Posterior vena cava (tissue), 2 donors: Measurements from ENCODE around the gene NAALADL1. TPM values are rescaled to one million over a fixed set of nuclear protein-coding genes. Genes with fewer than 3 reads are reported as not detected.

Source experiments
- DNase-seq: peaks from one replicate; pipeline ENCODE4 v3.0.0-alpha.2; 2020; ENCODE audit warnings: low spot score
- intact Hi-C, 2 donors: fragments of 100-400 bp; cut with DNase I; formaldehyde crosslinking; loops; one replicate each; pipeline versions ENCODE4 v1.14.1 to v1.14.2; 2022 to 2023
- long read RNA-seq, 2 donors: library from polyadenylated mRNA; unstranded; transcript quantifications; one replicate each; pipeline ENCODE4 v2.0.0, GENCODE V29; 2020 to 2021
- total RNA-seq, 2 donors: library from RNA; stranded (reverse); fragmentation: NEBNext Ultra II Directional; extraction: Animal tissue kit (Norgen Biotek cat#: 25700); gene quantifications; one replicate each; pipeline ENCODE4 v1.2.1, GENCODE V29; 2021
- donor health status: DM: yes; HTN: yes; CAD: no.
- donor health status: DM: yes; HTN: yes; CAD: no.

The NAALADL1 gene
- total RNA-seq = 10 to 100 TPM; 15.4 to 18.6 TPM
- long read RNA-seq, donor 1, partial matches to known transcripts = 2 of 5 reads
- long read RNA-seq, donor 1, other reads (novel, unspliced or antisense) = 0 of 5 reads
- long read RNA-seq, donor 2, transcript NAALADL1-206 (5 exons, 800 nt) = major isoform, 11 of 34 reads
- long read RNA-seq, donor 2, partial matches to known transcripts = 10 of 34 reads
- long read RNA-seq, donor 2, other reads (novel, unspliced or antisense) = 10 of 34 reads

DNA sequence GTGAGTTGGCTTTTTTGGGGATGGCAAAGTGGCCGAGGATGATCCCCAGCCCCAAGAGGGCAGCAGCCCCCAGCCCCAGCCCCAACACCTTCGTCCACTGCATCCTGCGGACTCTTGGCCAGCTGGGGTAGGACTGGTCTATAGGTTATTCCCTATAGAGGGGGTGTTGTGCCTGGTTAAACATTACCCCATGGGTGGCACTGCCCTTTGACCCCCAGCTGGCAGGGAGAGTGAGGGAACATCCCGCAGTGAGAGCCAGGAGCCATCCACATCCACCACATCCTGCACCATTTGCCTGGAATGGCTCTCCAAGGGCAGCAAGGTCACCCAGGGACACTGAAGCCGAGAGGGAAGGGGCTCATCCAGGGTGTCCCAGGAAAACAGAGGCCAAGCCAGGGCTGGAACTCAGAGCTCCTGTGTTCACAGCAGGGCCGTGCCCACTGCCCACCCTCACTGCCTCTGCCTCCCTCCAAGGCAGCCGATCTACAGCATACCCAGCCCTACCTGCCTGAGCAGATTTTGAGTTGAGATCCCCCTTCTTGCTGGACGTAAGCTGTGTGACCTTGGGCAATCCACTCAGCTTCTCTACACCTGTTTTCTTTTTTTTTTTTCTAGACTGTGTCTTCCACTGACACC is at the start of gene NAALADL1:
Gene NAALADL1 (minus strand): TSS at position 135 of the 636 bp plus-strand sequence. CDS start 32 bp downstream, at position 103.
- intact Hi-C loops = no loop called here
- no peak for DNase-seq

- intact Hi-C loops = no loop called here
- no peak for DNase-seq
Observed at GRCh38 chr11:65107751-65108468, 49.6 kb upstream of the NAALADL1 start.

DNA sequence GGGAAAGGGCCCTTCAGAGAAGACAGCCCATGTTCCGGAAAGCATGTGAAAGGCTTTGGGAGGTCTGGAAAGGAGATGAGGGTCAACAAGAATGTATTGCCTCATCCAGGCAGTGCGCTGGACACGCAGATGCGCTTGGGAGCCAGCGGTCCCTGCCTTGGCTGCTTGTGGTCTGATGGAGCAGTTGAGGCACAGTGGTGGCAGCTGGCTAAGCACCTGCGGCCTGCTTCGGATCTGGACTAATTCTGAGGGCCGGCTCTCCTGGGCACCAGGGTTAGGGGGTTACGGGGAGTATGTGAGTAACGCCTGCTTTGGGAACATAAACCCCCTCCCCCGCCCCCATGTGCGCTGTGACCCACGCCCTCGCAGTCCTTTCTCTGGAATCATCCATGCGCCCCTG is 48.7 kb upstream of the NAALADL1 start:
- intact Hi-C loops = no loop called here
- DNase-seq = no peak

DNA sequence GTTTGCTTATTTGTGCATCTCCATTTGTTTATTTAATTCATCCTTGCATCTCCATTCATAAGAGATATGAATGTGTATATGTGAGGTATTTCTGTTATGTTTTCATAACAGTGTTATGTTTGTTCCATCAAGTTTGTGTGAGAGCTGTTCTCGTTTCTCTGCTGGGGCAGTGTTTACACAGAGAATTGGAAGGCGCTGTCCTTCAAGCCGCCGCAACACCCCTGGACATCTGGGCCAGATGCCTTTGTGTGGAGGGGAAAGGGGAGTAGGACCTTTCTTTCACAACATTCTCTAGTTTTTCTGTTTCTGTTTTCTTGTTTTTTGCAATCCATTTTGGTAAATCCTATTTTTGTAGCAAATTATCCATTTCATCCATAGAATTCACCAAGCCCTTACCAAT is 46.3 kb upstream of the NAALADL1 start:
- intact Hi-C loops = no loop called here
- DNase-seq = no peak

GRCh38 chr11:65103476-65103875 is 45.1 kb upstream of the NAALADL1 start:
- DNase-seq = no peak
- intact Hi-C loops = no loop called here

- intact Hi-C loops = no loop called here
Observed at GRCh38 chr11:65102142-65103095, 44.1 kb upstream of the NAALADL1 start.

GRCh38 chr11:65100674-65101350 is 42.5 kb upstream of the NAALADL1 start:
- intact Hi-C loops = no loop called here
- DNase-seq = no peak

More at GRCh38 chr11:65102142-65103095, 44.1 kb upstream of the NAALADL1 start:
- DNase-seq = no peak

GRCh38 chr11:65096926-65097325 is 38.6 kb upstream of the NAALADL1 start:
- intact Hi-C loops = no loop called here
- no peak for DNase-seq

DNA sequence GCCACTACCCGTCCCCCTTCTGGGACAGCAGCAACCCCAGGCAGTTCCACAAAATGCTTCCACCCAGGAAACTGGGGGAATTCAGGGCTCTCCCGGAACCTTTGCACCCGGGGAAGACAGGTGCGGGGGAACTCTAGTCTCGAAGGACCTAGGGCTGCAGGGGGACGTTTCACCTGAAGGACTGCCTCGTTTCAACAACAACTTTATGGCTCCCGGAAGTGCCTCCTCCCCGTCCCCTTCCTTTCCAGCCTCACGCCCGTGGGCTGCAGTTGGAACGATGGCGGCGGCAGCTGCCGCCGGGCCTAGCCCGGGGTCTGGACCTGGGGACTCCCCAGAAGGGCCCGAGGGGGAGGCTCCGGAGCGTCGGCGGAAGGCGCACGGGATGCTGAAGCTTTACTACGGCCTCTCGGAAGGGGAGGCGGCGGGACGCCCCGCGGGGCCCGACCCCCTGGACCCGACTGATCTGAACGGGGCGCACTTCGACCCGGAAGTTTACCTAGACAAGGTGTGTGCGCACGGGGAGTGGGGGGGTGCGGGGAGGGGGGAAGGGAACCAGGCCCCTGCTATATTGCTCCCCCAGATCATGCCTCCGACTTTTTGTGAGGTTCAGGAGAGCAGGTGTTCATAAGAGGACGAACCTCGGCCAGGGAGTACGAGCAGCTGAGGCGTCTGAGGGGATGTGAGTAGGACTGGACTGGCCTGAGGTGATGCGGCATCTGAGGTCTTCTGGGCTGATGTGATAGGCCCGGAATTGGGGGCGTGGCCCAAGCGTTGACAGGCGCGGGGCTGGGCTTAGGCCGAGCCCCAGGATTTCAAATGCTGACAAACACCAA is 37.8 kb upstream of the NAALADL1 start, which contains the start of gene VPS51:
Gene VPS51 (plus strand): TSS at position 241 of the 833 bp plus-strand sequence. CDS start 37 bp downstream, at position 278.
- DNase-seq = peak; percentile 96
- intact Hi-C loops = no loop called here

GRCh38 chr11:65095427-65095826 is 37.1 kb upstream of the NAALADL1 start:
- intact Hi-C loops = no loop called here
- DNase-seq = no peak

DNA sequence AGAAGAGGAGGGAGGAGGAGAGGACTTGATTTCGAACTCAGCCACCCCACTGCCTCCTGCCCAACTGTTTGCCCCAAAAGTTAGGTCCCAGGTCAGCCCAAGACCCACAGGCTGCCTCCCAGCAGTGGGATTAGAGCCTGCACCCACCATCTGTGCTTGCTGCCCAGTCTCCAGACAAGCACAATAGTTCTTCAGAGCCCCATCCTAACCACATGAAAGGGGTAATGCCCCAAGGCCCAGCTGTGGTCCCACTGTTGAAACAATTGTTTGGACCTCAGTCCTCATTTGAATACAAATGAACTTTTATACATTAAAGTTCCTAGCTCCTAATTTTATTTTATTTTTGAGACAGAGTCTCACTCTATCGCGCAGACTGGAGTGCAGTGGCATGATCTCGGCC is 32.3 kb upstream of the NAALADL1 start:
- no peak for DNase-seq
- intact Hi-C loops = no loop called here

GRCh38 chr11:65089621-65090020 is 31.3 kb upstream of the NAALADL1 start:
- no peak for DNase-seq
- intact Hi-C loops = no loop called here

DNA sequence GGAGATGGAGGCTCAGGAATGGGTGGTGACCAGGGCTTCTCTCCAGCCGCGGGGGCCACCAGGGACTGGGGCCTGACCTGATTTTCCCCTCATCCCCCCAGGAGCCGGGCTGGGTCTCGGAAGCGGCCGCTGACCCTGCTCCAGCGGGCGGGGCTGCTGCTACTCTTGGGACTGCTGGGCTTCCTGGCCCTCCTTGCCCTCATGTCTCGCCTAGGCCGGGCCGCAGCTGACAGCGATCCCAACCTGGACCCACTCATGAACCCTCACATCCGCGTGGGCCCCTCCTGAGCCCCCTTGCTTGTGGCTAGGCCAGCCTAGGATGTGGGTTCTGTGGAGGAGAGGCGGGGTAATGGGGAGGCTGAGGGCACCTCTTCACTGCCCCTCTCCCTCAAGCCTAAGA is 29.5 kb upstream of the NAALADL1 start:
- no peak for DNase-seq
- intact Hi-C loops = no loop called here

DNA sequence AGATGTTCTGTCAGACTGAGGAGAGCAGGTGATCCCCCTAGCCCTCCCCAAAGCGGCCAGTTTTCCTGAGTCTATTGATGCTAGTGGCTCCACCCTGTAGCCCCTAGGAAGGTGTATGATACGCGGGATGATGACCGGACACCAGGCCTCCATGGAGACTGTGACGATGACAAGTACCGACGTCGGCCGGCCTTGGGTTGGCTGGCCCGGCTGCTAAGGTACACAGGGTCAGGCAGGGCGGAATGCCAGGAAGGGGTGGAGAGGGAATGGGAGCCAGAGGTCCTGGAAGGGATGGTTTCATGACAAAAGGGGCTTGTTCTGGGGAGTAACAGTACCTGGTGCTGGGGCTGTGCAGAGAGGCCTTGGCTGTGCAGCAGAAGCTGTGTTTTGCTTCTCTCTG is 28.9 kb upstream of the NAALADL1 start:
- intact Hi-C loops = no loop called here
- DNase-seq = no peak

GRCh38 chr11:65086809-65087208 is 28.5 kb upstream of the NAALADL1 start:
- no peak for DNase-seq
- intact Hi-C loops = no loop called here

GRCh38 chr11:65085446-65085845 is 27.1 kb upstream of the NAALADL1 start:
- intact Hi-C loops = no loop called here
- no peak for DNase-seq

- intact Hi-C loops = no loop called here
Observed at GRCh38 chr11:65084598-65085375, 26.4 kb upstream of the NAALADL1 start.

More at GRCh38 chr11:65084598-65085375, 26.4 kb upstream of the NAALADL1 start:
- DNase-seq = no peak
